GM21576 (cell line): ENCODE results near the gene ABCG1.

Source experiments
- ATAC-seq: cut with Tn5 transposase; IDR thresholded peaks from one replicate; pipeline ENCODE4 v1.9.1; 2021; ENCODE audit warnings: mild to moderate bottlenecking, moderate library complexity; ENCODE audit not compliant: unreplicated experiment

Gene ABCG1

GRCh38 chr21:42214081-42214750, 4.7 kb upstream of the ABCG1 start:
- no peak for ATAC-seq

DNA sequence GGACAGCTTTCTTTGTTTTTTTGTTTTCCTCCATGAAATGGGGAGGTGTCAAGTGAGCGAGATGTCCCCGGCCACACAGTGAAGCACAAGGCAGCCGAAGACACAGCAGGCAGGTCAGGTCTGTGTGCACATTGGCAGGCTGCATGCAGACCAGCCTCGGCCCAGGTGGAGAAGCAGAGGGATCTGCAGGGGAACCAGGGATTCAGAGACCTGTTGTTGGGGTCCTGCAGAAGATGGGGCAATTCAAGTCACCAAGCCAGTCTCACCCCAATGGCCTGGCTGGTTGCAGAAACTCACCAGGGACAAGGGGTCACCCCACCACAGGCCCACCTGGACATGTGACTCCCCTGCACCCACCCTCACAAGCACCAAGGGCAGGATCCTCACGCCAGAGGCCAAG, 4.0 kb upstream of the ABCG1 start:
- ATAC-seq, result no peak

DNA sequence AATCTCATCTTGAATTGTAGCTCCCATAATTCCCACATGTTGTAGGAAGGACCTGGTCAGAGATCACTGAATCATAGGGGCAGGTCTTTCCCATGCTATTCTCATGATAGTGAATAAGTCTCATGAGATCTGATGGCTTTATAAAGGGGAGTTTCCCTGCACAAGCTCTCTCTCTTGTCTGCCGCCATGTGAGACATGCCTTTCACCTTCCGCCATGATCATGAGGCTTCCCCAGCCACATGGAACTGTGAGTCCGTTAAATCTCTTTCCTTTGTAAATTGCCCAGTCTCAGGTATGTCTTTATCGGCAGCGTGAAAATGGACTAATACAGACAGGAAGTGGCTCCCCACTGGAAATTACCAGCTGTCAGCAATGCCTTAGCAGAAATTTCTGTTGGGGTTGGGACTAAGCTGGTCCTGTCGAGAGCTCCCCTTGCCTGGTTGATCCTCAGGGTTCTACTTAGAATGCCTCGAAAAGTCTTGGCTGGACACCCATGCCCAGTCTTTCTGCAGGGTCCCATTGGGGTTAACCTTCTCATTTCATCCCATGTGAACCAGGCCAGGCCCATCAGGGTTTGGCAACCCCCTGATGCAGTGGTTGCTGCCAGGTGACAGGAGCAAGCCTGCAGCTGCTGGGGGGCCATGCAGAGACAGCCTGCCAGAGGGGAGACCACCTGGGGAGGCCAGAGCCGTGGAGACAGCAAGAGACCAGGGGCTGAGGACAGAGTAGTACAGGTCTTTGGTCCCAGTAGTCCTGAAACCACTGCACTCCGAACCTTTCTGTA, 2.8 kb upstream of the ABCG1 start:
- no peak for ATAC-seq

DNA sequence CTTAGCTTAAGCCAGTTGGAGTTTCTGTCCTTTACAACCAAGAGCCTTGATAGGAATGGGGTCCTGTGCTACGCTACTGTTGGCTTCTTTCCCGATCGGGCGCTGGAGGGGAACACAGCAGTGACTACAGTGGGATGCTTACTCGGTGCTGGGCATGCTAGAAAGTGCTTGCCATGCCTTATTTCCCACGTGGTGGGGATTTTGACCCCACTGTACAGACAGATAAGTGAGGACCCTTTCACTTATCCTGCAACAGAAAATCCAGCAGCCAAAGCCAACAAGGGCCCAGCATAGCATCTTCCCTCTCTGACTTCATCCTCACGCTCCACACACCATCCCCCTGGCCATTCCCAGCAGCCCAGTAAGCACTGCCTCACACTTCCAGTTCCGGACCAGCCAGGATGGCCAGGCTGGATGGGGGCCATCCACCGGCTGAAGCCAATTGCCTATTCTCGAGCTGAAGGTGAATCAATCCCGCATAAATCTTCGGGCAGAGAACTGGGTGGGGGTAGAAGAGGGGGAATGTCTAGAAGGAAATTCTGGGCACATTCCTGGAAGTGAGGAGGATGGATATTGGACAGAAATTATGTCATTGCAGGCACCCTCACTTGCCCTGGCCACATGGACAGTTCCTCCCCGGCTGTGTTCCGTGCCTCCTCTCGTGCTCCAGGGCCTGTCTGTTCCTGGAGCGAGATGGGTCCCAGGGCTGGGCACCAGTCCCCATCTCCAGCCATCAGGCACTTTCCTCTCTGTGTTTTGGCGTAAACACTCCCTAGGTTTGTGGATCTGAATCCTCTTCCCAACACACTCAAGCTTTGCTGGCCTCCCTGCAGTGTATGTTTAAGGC, 2.0 kb upstream of the ABCG1 start:
- no peak for ATAC-seq

DNA sequence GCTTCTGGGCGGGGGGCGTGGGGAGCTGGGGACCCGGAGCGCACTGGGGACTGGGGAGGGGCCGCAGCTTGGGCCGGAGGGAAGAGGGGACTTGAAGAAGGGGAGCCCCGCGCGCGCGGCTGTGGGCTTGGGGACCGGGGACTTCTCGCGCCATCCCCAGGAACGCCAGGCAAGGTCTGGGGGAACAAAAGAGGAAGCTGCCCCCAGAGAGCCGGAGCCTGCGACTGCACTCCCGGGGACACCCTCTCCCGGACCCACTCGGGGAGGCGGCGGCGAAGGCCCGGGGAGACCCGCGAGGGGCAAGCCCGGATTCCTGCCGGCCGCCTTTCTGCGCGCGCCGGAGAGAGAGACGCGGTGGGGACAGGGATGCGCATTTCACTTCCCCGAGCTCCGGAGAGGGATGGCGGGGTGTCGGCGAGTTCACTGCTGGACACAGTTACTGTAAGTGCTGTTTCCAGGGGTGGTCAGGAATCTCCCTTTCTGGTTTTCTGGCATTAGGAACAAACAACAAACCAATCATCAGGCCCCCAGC, 732 bp downstream of the ABCG1 start:
- peak; percentile 18 for ATAC-seq

- ATAC-seq, result peak; percentile 42
Observed at GRCh38 chr21:42220138-42220701, 1.3 kb downstream of the ABCG1 start.

DNA sequence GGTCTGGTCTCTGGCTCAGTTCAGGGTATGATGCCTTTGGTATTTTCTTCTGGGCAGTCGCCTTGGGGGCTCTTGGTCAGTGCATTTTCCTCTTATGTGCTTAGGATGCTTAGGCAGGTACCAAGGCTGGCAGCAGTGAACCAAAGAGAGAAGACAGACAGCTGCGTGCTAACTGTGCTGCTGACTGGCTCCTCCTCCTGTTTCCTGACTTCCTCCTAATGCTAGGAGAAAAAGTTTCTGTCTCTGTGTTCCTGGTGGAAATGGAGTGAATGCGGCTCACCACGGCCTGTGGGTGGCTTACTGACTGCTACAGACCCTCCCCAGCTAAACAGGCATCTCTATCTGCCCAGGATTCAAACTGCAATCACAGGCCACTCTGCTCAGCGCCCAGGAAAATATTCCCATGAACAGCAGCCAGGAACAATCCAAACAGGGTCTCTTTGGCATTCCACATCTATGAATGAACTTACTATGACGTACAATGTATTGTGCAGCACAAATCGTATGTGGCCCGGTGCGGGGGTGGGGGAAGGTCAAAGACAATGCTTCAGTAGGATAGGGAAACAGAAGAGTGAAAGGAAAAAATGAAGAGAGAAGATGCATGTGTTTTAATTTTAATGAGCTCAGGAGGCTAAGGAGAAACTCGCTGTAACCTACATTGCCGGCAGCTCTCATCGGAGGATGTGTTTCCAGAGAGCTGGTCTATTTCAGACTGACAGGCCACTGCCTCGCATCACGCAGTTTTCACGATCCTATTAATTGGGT, 2.8 kb downstream of the ABCG1 start:
- ATAC-seq, result no peak

GRCh38 chr21:42222386-42222785, 3.4 kb downstream of the ABCG1 start:
- no peak for ATAC-seq

DNA sequence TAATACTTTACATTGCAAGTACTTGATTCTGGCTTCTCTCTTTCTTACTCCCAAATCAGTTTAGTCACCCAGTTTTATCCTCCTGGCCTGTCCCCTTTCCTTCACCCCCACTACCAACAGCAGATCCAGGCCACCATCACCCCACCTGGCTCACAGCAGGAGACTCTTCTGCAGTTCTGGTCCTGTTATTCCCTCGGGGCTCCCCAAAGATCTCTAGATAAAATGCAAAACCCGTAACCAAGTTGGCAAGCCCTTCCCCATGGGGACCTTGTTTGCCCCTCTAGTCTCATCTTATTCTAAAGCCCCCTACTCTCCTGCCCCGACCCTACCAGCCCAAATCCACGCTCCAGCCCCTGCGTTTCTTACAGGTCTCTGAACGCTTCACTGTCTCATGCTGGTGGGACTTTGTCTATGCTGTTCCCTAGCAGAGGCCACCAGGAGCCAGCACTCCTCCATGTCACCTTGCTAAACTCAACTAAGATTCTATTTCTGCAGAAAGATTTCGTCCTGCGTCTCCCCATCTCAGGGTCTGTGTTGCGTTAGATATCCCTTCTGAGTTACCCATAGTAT, 4.0 kb downstream of the ABCG1 start:
- ATAC-seq, result no peak

DNA sequence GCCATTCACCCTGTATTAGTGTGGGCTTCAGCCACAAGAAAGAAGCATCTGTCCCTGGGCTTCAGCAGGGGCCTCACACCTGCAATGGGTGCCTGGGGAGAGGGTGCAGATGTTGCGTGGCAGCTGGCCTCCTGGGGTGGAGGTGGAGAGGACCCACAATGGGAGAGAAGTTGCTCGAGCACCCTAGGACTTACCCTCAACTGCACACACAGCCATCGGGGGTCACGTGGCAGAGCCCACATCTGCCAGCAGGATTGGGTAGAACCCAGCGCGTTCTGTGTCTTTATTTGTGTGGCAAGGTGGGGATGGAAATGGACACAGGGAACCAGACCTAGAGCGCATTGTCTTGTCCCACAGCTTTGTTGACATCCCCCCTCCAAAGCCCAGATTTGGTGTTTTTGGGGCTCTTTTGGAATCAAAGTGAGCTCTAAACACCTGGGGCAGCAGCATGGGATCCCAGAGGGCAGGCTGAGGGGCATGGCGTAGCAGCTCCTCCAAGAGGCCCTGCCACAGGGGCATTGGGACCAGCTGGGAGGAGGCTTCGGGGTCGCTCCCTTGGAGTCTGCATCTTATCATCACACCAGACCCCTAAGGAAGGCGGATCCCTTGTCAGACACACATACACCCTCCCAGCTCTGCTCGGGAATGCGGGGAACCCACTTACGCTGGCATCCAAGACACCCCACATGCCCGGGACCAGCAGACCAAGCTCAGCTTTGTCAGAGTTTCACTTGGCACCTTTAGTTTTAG, 5.1 kb downstream of the ABCG1 start:
- no peak for ATAC-seq

- no peak for ATAC-seq
Observed at GRCh38 chr21:42225042-42225441, 6.1 kb downstream of the ABCG1 start.

- ATAC-seq, result no peak
Observed at GRCh38 chr21:42225571-42226155, 6.7 kb downstream of the ABCG1 start.

DNA sequence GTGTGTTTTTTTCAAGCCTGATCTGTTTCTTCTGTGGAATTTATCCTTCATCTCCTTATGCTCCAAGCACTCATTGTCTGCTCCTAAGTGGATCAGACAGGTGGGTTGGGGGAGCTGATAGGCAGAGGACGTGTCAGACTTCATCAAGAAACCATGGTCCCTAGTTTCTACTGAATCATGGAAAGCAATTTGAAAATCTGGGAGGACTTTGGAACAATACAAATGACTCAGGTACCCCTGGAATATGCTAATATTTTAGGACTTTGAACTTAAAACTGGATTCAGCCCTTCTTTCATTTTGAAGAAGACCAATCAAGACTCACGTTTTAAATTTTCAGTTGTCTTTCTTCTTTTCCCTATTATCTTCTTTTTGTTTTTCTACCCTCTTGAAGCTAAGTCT, 7.7 kb downstream of the ABCG1 start:
- ATAC-seq, result no peak

GRCh38 chr21:42227909-42228708, 9.2 kb downstream of the ABCG1 start:
- peak; percentile 82 for ATAC-seq

- no peak for ATAC-seq
Observed at GRCh38 chr21:42228709-42229220, 9.8 kb downstream of the ABCG1 start.

DNA sequence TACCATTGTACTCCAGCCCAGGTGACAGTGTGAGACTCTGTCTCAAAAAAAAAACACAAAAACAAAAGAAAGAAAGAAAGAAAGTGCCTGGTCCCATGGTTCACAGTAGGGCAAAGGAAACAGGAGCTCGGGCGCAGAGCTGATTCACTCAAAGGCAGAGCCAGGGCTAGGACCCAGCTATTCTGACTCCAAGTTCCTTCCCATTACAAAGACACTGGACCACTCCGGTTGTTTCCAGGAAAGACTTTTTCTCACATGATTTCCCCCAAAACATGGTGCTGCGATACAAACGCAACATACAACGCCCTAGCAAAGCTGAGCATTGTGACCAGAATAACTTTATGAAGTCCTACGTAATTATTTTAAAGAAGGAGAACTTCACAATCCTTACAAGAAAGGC, 10.7 kb downstream of the ABCG1 start:
- no peak for ATAC-seq

DNA sequence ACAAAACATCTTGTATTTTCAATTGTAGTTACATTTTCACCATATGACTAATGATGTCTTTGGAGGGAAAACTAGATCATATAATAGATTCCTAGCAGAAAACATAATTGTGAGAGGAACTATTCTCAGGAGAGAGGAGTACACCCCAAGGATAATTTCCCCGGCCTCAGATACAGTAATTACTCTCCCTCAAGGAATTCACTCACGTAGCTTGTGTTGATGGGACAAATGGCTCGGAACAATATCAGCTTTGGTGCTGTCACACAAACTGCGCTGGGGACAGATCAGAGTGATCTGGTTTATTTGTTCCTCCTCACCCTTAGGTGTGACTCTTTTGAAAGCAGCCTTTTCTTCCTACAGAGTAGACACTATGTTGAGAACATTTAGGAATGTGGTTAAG, 11.2 kb downstream of the ABCG1 start:
- no peak for ATAC-seq

GRCh38 chr21:42230636-42231035, 11.7 kb downstream of the ABCG1 start:
- no peak for ATAC-seq
